K562 (cell line): ENCODE measurements around the gene PI4KA.

Source experiments
- CHCHD3 ChIP-seq: fragments of 250-450 bp; sonication (Bioruptor Pico); IDR thresholded peaks from 2 replicates; pipeline ENCODE4 v2.1.2; 2022; ENCODE audit warnings: mild to moderate bottlenecking
- MXI1 ChIP-seq: IDR thresholded peaks from 2 replicates; pipeline ENCODE4 v1.6.1; 2011; ENCODE audit warnings: low read depth, mild to moderate bottlenecking, improper control_type of control experiment, low read length
- RB1 ChIP-seq: fragments of 450-650 bp; IDR thresholded peaks from 2 replicates; pipeline ENCODE4 v1.6.1; 2017; ENCODE audit warnings: low read depth, mild to moderate bottlenecking
- SIN3A ChIP-seq, 2 experiments: fragments of 150-350 bp in 1 of 2; IDR thresholded peaks; 2 replicates each; pipeline ENCODE4 v1.6.1; 2011 to 2016; ENCODE audit warnings: borderline replicate concordance in 2 of 2, low read depth in 2 of 2, low read length in 2 of 2, mild to moderate bottlenecking in 2 of 2, moderate library complexity in 2 of 2; ENCODE audit not compliant: control insufficient read depth in 1 of 2
- SMARCC2 ChIP-seq: fragments of 450-650 bp; IDR thresholded peaks from 2 replicates; pipeline ENCODE4 v1.6.1; 2017; ENCODE audit warnings: antibody characterized with exemption, moderate library complexity, mild to moderate bottlenecking, low read depth
- TRIM28 ChIP-seq: fragments of 450-650 bp; IDR thresholded peaks from 2 replicates; pipeline ENCODE4 v1.6.1; 2017
- ZC3H11A ChIP-seq: IDR thresholded peaks from 2 replicates; pipeline ENCODE4 v1.6.1; 2012; ENCODE audit warnings: low read depth, low read length, improper control_type of control experiment
- TF ChIP-seq, protein P1 (sequence below), 2 experiments: fragments of 450-650 bp; conservative IDR thresholded peaks; 2 replicates each; pipeline ENCODE4 v1.6.1; 2017; ENCODE audit warnings: mild to moderate bottlenecking in 2 of 2, moderate library complexity in 2 of 2
- TF ChIP-seq, protein P2 (sequence below): sonication (generic); formaldehyde crosslinking; IDR thresholded peaks from 2 replicates; pipeline ENCODE4 v1.5.0; 2020; ENCODE audit warnings: missing genetic modification reagents
- TF ChIP-seq, protein P3 (sequence below): sonication (generic); formaldehyde crosslinking; IDR thresholded peaks from 2 replicates; pipeline ENCODE4 v1.4.0; 2020; ENCODE audit warnings: mild to moderate bottlenecking, missing genetic modification reagents
- TF ChIP-seq, protein P4 (sequence below): fragments of 150-350 bp; IDR thresholded peaks from 2 replicates; pipeline ENCODE4 v1.6.1; 2014; ENCODE audit warnings: low read depth, mild to moderate bottlenecking, low read length, borderline replicate concordance
- TF ChIP-seq, protein P5 (sequence below): fragments of 250-450 bp; sonication (Bioruptor Pico); IDR thresholded peaks from 2 replicates; pipeline ENCODE4 v1.5.0; 2021
- TF ChIP-seq, protein P6 (sequence below): IDR thresholded peaks from 2 replicates; pipeline ENCODE4 v1.6.1; 2012; ENCODE audit warnings: low read depth, low read length, improper control_type of control experiment, borderline replicate concordance

DNA sequence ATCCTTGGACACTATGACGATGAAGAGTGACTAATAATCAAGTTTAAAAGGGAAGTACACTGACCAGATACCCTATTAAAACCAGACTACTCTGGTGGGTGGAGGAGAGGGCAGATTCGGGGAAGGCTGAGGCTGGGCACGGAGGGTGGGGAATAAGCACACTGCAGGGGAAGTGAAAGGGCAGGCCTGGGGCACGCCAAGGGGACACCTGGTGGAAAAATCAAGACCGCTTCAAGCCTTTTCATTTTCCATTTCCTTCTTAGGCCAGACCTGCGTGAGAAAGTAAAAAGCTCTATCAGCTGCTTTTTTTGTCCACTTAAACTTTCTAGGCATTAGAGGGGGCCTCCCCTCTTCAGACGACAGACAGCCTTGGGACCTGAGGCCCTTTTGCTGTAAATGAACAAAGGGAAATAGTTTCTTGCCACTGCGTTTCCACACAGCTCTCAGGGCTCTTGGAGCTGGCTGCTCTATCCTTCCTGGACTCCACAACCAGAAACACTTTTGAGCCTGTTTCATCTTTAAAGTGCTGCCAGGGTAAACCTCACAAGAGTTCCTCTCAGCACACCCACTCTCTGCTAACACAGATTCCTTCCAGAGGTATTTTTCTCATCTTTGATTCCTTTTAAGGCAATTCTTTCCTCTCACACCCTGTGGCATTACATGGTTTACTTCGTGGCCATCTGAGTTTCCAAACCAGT, 109.7 kb downstream of the PI4KA start:
- TF ChIP-seq SMARCC2 (no peak), CHCHD3 (CRISPR knock-in tag) (no peak), MXI1 (no peak), ZC3H11A (no peak), RB1 (0 out of 2 replicates have a peak, but pooled peaks have one; percentile 11), TRIM28 (no peak), SIN3A (IDR thresholded peaks at IDR 0.05; ENCODE audit: borderline replicate concordance in 2 of 2, control insufficient read depth in 1 of 2, low read depth in 2 of 2, low read length in 2 of 2) (0 out of 4 replicates have a peak, but pooled peaks of 1 of the 2 experiments have one; percentile 9)
- TF ChIP-seq, protein P1, sequence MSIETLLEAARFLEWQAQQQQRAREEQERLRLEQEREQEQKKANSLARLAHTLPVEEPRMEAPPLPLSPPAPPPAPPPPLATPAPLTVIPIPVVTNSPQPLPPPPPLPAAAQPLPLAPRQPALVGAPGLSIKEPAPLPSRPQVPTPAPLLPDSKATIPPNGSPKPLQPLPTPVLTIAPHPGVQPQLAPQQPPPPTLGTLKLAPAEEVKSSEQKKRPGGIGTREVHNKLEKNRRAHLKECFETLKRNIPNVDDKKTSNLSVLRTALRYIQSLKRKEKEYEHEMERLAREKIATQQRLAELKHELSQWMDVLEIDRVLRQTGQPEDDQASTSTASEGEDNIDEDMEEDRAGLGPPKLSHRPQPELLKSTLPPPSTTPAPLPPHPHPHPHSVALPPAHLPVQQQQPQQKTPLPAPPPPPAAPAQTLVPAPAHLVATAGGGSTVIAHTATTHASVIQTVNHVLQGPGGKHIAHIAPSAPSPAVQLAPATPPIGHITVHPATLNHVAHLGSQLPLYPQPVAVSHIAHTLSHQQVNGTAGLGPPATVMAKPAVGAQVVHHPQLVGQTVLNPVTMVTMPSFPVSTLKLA (conservative IDR thresholded peaks at IDR 0.05): no peak
- TF ChIP-seq, protein P2, sequence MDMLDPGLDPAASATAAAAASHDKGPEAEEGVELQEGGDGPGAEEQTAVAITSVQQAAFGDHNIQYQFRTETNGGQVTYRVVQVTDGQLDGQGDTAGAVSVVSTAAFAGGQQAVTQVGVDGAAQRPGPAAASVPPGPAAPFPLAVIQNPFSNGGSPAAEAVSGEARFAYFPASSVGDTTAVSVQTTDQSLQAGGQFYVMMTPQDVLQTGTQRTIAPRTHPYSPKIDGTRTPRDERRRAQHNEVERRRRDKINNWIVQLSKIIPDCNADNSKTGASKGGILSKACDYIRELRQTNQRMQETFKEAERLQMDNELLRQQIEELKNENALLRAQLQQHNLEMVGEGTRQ (CRISPR knock-in tag): no peak
- TF ChIP-seq, protein P3, sequence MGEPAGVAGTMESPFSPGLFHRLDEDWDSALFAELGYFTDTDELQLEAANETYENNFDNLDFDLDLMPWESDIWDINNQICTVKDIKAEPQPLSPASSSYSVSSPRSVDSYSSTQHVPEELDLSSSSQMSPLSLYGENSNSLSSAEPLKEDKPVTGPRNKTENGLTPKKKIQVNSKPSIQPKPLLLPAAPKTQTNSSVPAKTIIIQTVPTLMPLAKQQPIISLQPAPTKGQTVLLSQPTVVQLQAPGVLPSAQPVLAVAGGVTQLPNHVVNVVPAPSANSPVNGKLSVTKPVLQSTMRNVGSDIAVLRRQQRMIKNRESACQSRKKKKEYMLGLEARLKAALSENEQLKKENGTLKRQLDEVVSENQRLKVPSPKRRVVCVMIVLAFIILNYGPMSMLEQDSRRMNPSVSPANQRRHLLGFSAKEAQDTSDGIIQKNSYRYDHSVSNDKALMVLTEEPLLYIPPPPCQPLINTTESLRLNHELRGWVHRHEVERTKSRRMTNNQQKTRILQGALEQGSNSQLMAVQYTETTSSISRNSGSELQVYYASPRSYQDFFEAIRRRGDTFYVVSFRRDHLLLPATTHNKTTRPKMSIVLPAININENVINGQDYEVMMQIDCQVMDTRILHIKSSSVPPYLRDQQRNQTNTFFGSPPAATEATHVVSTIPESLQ (CRISPR knock-in tag): no peak
- TF ChIP-seq, protein P4, sequence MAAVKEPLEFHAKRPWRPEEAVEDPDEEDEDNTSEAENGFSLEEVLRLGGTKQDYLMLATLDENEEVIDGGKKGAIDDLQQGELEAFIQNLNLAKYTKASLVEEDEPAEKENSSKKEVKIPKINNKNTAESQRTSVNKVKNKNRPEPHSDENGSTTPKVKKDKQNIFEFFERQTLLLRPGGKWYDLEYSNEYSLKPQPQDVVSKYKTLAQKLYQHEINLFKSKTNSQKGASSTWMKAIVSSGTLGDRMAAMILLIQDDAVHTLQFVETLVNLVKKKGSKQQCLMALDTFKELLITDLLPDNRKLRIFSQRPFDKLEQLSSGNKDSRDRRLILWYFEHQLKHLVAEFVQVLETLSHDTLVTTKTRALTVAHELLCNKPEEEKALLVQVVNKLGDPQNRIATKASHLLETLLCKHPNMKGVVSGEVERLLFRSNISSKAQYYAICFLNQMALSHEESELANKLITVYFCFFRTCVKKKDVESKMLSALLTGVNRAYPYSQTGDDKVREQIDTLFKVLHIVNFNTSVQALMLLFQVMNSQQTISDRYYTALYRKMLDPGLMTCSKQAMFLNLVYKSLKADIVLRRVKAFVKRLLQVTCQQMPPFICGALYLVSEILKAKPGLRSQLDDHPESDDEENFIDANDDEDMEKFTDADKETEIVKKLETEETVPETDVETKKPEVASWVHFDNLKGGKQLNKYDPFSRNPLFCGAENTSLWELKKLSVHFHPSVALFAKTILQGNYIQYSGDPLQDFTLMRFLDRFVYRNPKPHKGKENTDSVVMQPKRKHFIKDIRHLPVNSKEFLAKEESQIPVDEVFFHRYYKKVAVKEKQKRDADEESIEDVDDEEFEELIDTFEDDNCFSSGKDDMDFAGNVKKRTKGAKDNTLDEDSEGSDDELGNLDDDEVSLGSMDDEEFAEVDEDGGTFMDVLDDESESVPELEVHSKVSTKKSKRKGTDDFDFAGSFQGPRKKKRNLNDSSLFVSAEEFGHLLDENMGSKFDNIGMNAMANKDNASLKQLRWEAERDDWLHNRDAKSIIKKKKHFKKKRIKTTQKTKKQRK: no peak
- TF ChIP-seq, protein P5, sequence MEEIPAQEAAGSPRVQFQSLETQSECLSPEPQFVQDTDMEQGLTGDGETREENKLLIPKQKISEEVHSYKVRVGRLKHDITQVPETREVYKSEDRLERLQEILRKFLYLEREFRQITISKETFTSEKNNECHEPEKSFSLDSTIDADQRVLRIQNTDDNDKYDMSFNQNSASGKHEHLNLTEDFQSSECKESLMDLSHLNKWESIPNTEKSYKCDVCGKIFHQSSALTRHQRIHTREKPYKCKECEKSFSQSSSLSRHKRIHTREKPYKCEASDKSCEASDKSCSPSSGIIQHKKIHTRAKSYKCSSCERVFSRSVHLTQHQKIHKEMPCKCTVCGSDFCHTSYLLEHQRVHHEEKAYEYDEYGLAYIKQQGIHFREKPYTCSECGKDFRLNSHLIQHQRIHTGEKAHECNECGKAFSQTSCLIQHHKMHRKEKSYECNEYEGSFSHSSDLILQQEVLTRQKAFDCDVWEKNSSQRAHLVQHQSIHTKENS: no peak
- TF ChIP-seq, protein P6, sequence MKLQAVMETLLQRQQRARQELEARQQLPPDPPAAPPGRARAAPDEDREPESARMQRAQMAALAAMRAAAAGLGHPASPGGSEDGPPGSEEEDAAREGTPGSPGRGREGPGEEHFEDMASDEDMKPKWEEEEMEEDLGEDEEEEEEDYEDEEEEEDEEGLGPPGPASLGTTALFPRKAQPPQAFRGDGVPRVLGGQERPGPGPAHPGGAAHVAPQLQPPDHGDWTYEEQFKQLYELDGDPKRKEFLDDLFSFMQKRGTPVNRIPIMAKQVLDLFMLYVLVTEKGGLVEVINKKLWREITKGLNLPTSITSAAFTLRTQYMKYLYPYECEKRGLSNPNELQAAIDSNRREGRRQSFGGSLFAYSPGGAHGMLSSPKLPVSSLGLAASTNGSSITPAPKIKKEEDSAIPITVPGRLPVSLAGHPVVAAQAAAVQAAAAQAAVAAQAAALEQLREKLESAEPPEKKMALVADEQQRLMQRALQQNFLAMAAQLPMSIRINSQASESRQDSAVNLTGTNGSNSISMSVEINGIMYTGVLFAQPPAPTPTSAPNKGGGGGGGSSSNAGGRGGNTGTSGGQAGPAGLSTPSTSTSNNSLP: no peak
